ENCODE results near the gene WDCP. TPM values are rescaled to one million over a fixed set of nuclear protein-coding genes. Genes with fewer than 3 reads are reported as not detected.
"Not testable (repeated sequence)": the region's sequence is repeated elsewhere in the genome, so short reads cannot be mapped to it uniquely, and the experiment has no call there.

Gene WDCP
- total RNA-seq, 1 experiment from 2014 or later: 36.9 TPM

DNA sequence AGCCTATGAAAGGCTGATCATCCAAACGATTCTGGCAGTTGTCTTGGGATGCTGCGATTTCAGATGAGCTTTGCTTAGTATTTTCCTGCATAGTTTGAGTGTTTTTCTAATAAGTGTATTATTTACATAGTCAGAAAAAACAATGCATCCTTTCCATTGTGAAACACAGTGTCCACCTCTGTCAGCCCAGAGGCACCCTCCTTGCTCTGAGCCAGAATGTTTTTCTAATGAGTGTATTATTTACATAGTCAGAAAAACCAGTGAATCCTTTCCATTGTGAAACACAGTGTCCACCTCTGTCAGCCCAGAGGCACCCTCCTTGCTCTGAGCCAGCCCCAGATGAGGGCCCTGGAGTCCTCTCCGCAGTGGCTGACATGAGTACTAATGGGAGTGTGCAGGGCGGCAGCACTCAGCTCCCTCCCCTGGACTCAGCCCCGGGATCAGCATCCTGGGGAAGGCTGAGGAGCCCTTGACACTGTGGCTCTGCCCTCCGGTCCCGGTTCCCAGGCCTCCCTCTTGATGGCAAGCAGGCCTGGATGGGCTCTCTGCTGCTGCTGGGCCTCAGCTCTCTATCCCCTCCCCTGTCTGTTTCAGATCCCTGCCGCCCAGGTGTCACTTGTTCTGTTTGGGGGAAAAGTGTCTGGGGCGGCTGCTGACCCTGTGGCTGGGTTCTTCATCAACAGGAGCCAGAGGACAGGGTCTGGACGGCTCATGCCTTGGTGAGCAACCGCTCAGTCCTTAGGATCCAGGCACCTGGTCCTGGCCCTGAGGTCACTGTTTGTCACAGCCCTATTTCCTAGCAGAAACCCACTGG lies 31.4 kb downstream of the WDCP start:
- Histone ChIP-seq H3K4me1 (ENCODE audit: insufficient read depth, low read length) (no peaks in the 10 kb centered on the region; the same call in 1 of the 2 replicates), H3K79me2 (ENCODE audit: insufficient read depth, low read length) (no peaks in the 10 kb centered on the region), H3K9me3 (ENCODE audit: control insufficient read depth, low read depth, low read length) (no peaks in the 10 kb centered on the region), H4K5ac (ENCODE audit: insufficient read length, low read depth, low read length) (no peak overlapping the region), H2BK15ac (ENCODE audit: low read depth, low read length) (no peak overlapping the region), H3K23me2 (ENCODE audit: insufficient read length, low read depth, low read length, poor library complexity, severe bottlenecking) (peaks cover 2% of the 10 kb centered on the region), H3K79me1 (ENCODE audit: insufficient read depth, low read depth, low read length, poor library complexity, severe bottlenecking) (no peaks in the 10 kb centered on the region), H4K91ac (ENCODE audit: insufficient read length, low read depth, low read length) (no peak overlapping the region), H4K8ac (replicated peaks; ENCODE audit: insufficient read length, low read depth, low read length) (no peak overlapping the region), H3K4ac (ENCODE audit: low read depth, low read length) (no peak overlapping the region; the same call in 1 of the 2 replicates), H2BK12ac (ENCODE audit: insufficient read length, low read depth, low read length) (no peak overlapping the region), H2BK120ac (ENCODE audit: low read depth, low read length, poor library complexity, severe bottlenecking) (no peak overlapping the region), H4K20me1 (ENCODE audit: control insufficient read depth, insufficient read depth, insufficient read length) (no peaks in the 10 kb centered on the region), H3K9ac (ENCODE audit: extremely low read depth, insufficient read length, low read length) (no peak overlapping the region), H3K27ac (ENCODE audit: insufficient read length, low read depth, low read length) (no peak overlapping the region), H3K56ac (ENCODE audit: insufficient read length, low read depth, low read length) (no peak overlapping the region), H3K4me2 (ENCODE audit: insufficient read depth, insufficient read length, low read length) (no peak overlapping the region), H2AK5ac (ENCODE audit: insufficient read length, low read length) (no peak overlapping the region), H2BK20ac (ENCODE audit: low read depth, low read length, poor library complexity, severe bottlenecking) (no peak overlapping the region), H3K27me3 (ENCODE audit: insufficient read depth, low read length) (no peaks in the 10 kb centered on the region), H3K23ac (ENCODE audit: insufficient read length, low read depth, low read length) (no peak overlapping the region), H3T11ph (ENCODE audit: low read length) (no peak overlapping the region), H2AFZ (ENCODE audit: low read length) (no peak overlapping the region), H3K14ac (ENCODE audit: insufficient read depth, low read length) (no peak overlapping the region), H3K18ac (ENCODE audit: insufficient read length, low read depth, low read length) (no peak overlapping the region), H2BK5ac (ENCODE audit: insufficient read length, low read length) (no peak overlapping the region)
- peaks cover 20 to 21% of the 10 kb centered on the region in 2 experiments for H3K4me1 Mint-ChIP-seq
- TF ChIP-seq, protein P1, sequence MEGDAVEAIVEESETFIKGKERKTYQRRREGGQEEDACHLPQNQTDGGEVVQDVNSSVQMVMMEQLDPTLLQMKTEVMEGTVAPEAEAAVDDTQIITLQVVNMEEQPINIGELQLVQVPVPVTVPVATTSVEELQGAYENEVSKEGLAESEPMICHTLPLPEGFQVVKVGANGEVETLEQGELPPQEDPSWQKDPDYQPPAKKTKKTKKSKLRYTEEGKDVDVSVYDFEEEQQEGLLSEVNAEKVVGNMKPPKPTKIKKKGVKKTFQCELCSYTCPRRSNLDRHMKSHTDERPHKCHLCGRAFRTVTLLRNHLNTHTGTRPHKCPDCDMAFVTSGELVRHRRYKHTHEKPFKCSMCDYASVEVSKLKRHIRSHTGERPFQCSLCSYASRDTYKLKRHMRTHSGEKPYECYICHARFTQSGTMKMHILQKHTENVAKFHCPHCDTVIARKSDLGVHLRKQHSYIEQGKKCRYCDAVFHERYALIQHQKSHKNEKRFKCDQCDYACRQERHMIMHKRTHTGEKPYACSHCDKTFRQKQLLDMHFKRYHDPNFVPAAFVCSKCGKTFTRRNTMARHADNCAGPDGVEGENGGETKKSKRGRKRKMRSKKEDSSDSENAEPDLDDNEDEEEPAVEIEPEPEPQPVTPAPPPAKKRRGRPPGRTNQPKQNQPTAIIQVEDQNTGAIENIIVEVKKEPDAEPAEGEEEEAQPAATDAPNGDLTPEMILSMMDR (conservative IDR thresholded peaks at IDR 0.05): no peak
- no peaks in the 10 kb centered on the region; a peak in 1 of 7 replicates for H3K36me3 Mint-ChIP-seq (ENCODE audit: insufficient read depth in 1 of 3, low read depth in 3 of 3)
- no peak for DNase-seq
- WGBS (ENCODE audit: extremely low coverage, insufficient read length, low lambda C conversion rate): no CpG with 5 or more reads among the region's 11 CpGs
- H3K27ac Mint-ChIP-seq: peak overlapping the region in 2 of 3 experiments; percentile 39 to 87; a peak in 4 of 7 replicates
- no peaks in the 10 kb centered on the region for H3K9me3 Mint-ChIP-seq
- H3K27me3 Mint-ChIP-seq (ENCODE audit: low read depth): peaks cover 4% of the 10 kb centered on the region
- H3K4me3 Mint-ChIP-seq: no peak overlapping the region

DNA sequence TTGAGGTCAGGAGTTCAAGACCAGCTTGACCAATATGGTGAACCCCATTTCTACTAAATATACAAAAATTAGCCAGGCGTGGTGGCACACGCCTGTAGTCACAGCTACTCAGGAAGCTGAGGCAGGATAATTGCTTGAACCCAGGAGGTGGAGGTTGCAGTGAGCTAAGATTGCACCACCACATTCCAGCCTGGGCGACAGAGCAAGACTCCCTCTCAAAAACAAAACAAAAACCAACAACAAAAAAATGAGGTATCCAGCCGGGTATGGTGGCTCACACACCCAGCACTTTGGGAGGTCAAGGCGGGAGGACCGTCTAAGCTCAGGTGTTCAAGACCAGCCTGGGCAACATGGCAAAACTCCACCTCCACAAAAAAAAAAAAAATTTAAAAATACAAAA lies 32.3 kb downstream of the WDCP start:
- not testable (repeated sequence) for H3K79me2 ChIP-seq (ENCODE audit: insufficient read depth, low read length); H3K9me3 Mint-ChIP-seq; H4K91ac ChIP-seq (ENCODE audit: insufficient read length, low read depth, low read length); H4K5ac ChIP-seq (ENCODE audit: insufficient read length, low read depth, low read length); DNase-seq; H3K4ac ChIP-seq (ENCODE audit: low read depth, low read length); H3K23ac ChIP-seq (ENCODE audit: insufficient read length, low read depth, low read length); H3K9ac ChIP-seq (ENCODE audit: extremely low read depth, insufficient read length, low read length); H2BK12ac ChIP-seq (ENCODE audit: insufficient read length, low read depth, low read length); H3K27me3 ChIP-seq (ENCODE audit: insufficient read depth, low read length); H2AK5ac ChIP-seq (ENCODE audit: insufficient read length, low read length); H2BK15ac ChIP-seq (ENCODE audit: low read depth, low read length); H2AFZ ChIP-seq (ENCODE audit: low read length); H3T11ph ChIP-seq (ENCODE audit: low read length); H3K4me1 ChIP-seq (ENCODE audit: insufficient read depth, low read length); H3K4me2 ChIP-seq (ENCODE audit: insufficient read depth, insufficient read length, low read length); H3K79me1 ChIP-seq (ENCODE audit: insufficient read depth, low read depth, low read length, poor library complexity, severe bottlenecking); H4K8ac ChIP-seq (replicated peaks; ENCODE audit: insufficient read length, low read depth, low read length); H4K20me1 ChIP-seq (ENCODE audit: control insufficient read depth, insufficient read depth, insufficient read length); H3K27ac Mint-ChIP-seq; H3K23me2 ChIP-seq (ENCODE audit: insufficient read length, low read depth, low read length, poor library complexity, severe bottlenecking); H2BK120ac ChIP-seq (ENCODE audit: low read depth, low read length, poor library complexity, severe bottlenecking); H3K4me3 Mint-ChIP-seq; H3K36me3 Mint-ChIP-seq (ENCODE audit: insufficient read depth in 1 of 3, low read depth in 3 of 3); H3K56ac ChIP-seq (ENCODE audit: insufficient read length, low read depth, low read length); H3K27ac ChIP-seq (ENCODE audit: insufficient read length, low read depth, low read length); H3K18ac ChIP-seq (ENCODE audit: insufficient read length, low read depth, low read length); H2BK5ac ChIP-seq (ENCODE audit: insufficient read length, low read length); H3K9me3 ChIP-seq (ENCODE audit: control insufficient read depth, low read depth, low read length); H3K27me3 Mint-ChIP-seq (ENCODE audit: low read depth); H2BK20ac ChIP-seq (ENCODE audit: low read depth, low read length, poor library complexity, severe bottlenecking); H3K14ac ChIP-seq (ENCODE audit: insufficient read depth, low read length)
- H3K4me1 Mint-ChIP-seq: peaks cover 19 to 22% of the 10 kb centered on the region in 2 experiments
- WGBS (ENCODE audit: extremely low coverage, insufficient read length, low lambda C conversion rate): no CpG with 5 or more reads among the region's 6 CpGs
